ENCODE data around the gene ZNF761. TPM values are rescaled to one million over a fixed set of nuclear protein-coding genes. Genes with fewer than 3 reads are reported as not detected.

The ZNF761 gene
- total and polyA plus RNA-seq, 2 of the 13 experiments (the other 11 are each of a cell fraction or from before 2014, with no cell fraction given), result 11.6 to 16.2 TPM

- Histone ChIP-seq H3K27ac (ENCODE audit: extremely low read length, insufficient read depth, low read length) (peak overlapping the region; percentile 43), H3K27me3 (ENCODE audit: control insufficient read depth in 1 of 2, insufficient read depth in 2 of 2, low read length in 2 of 2) (no peaks in the 10 kb centered on the region), H3K4me3 (replicated peaks in 1 of 3; ENCODE audit: insufficient read depth in 1 of 3, low read depth in 2 of 3, low read length in 3 of 3) (peak overlapping the region; percentile 11 to 46 (median 37); a peak in 5 of 6 replicates), H3K9ac (ENCODE audit: insufficient read depth, low read depth, low read length) (peak overlapping the region; percentile 57), H3K4me2 (ENCODE audit: low read depth, low read length) (peak overlapping the region; percentile 75), H3K79me2 (ENCODE audit: insufficient read depth, low read length) (no peaks in the 10 kb centered on the region), H3K36me3 (replicated peaks in 1 of 2; ENCODE audit: control insufficient read depth in 1 of 2, insufficient read depth in 2 of 2, low read length in 2 of 2) (no peaks in the 10 kb centered on the region), H4K20me1 (ENCODE audit: insufficient read depth, low read length) (no peaks in the 10 kb centered on the region), H3K4me1 (ENCODE audit: insufficient read depth, low read length) (peaks cover 61% of the 10 kb centered on the region), H2AFZ (ENCODE audit: low read length) (no peak overlapping the region), H3K9me3 (ENCODE audit: low read length) (no peaks in the 10 kb centered on the region)
- no TSS peak for BruUV-seq (replicated peaks)
- DNase-seq (ENCODE audit: low spot score), result peak; percentile 38
- WGBS (ENCODE audit: low lambda C conversion rate), result 17% methylated on average over 7 of the region's 7 CpGs
- peak; percentile 73 for ATAC-seq
- in situ Hi-C loops (cut with HindIII; ENCODE audit: extremely low pct_ligation_motif_present, low pct_unique_long_range_greater_than_20kb), result no loop called here
- POLR2A ChIA-PET, result interaction anchor here (1.0 to 1.4 kb wide), 3 partner anchors 16 to 81 kb away, joined by 3 to 4 read pairs (median 3); partner anchors contain the start of gene ZNF761
- FAIRE-seq, result no peak
- intact Hi-C loops (cut with micrococcal nuclease; ENCODE audit: unreplicated experiment), result no loop called here
- CTCF ChIA-PET (ENCODE audit: low intra/inter-chr PET ratio, low total read pairs), result no interaction called here
- TF ChIP-seq PCBP2 (optimal IDR thresholded peaks at IDR 0.05; ENCODE audit: low read depth, low read length, poor library complexity, severe bottlenecking) (no peak), PRDM4 (CRISPR knock-in tag; IDR thresholded peaks at IDR 0.05; ENCODE audit: borderline replicate concordance) (no peak), TRAFD1 (CRISPR knock-in tag; IDR thresholded peaks at IDR 0.05; ENCODE audit: borderline replicate concordance) (no peak), MNT (IDR thresholded peaks at IDR 0.05) (no peak), TGIF2 (CRISPR knock-in tag; IDR thresholded peaks at IDR 0.05) (peak; percentile 84), GPBP1L1 (CRISPR knock-in tag; IDR thresholded peaks at IDR 0.05) (no peak), ZFYVE20 (CRISPR knock-in tag; IDR thresholded peaks at IDR 0.05; ENCODE audit: borderline replicate concordance, low read depth) (no peak), E2F2 (CRISPR knock-in tag; IDR thresholded peaks at IDR 0.05; ENCODE audit: borderline replicate concordance) (no peak), ZNF260 (CRISPR knock-in tag; IDR thresholded peaks at IDR 0.05; ENCODE audit: borderline replicate concordance, low read depth) (no peak), TBX3 (IDR thresholded peaks at IDR 0.05; ENCODE audit: borderline replicate concordance) (no peak), SRSF4 (IDR thresholded peaks at IDR 0.05; ENCODE audit: low read depth, low read length, poor library complexity, severe bottlenecking) (no peak), REPIN1 (CRISPR knock-in tag; IDR thresholded peaks at IDR 0.05; ENCODE audit: borderline replicate concordance, low read depth) (no peak), KDM5B (CRISPR knock-in tag; IDR thresholded peaks at IDR 0.05; ENCODE audit: borderline replicate concordance) (0 out of 2 replicates have a peak, but pooled peaks have one; percentile 20), SP5 (CRISPR knock-in tag; IDR thresholded peaks at IDR 0.05; ENCODE audit: borderline replicate concordance, low read depth) (no peak), NFKB2 (CRISPR knock-in tag; IDR thresholded peaks at IDR 0.05; ENCODE audit: borderline replicate concordance) (no peak), SIX1 (CRISPR knock-in tag; IDR thresholded peaks at IDR 0.05; ENCODE audit: borderline replicate concordance) (no peak)
Measured at GRCh38 chr19:53504885-53505284, 73.1 kb downstream of the ZNF761 start.

All from HepG2 (cell line).